DMS 273 treated with DMSO at 0.1 percent for 48 hours (cell line): ENCODE data around the gene ZNF177.

Source experiments
- DNase-seq: peaks from one replicate; lab custom pipeline; 2025; lab: John Stamatoyannopoulos, UW

ZNF177 gene

DNA sequence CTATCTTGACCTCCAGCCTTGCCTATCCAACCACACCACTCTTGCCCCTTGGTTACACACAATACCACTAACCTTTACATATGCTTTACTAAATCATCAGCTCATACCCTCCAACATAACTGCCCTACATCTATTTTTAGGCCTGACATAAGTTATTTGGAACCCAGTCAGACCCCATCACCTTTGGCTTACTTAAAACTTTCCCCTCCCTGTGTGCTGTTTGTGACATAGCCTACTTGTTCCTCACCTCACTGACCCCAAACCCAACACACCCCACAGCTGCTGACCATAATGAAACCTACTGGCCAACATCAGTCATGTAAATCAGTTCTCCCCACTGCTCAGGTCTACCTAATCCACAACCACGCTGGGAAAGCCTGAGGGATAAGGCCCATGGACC is 67.6 kb downstream of the ZNF177 start:
- DNase-seq, result no peak

DNA sequence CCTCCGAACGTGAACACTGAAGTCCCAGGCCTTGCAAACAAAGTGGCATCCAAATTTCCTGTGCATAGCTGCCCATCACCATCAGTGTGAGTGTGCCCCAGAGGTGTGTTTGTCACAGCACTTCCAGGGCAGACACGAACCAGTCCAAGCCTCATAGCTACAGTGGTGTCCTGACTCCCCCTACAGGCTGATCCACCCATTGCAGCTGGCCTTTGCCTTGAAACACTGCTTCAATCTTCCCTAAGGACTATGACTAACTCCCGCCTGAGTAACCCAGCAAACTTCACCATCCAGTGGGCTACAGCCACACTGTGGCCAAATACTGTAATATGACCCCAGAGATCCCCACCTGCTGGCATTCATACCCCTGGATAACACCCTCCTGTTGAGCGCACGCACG is 68.7 kb downstream of the ZNF177 start:
- DNase-seq, result no peak
